T follicular helper cell (primary cell): ENCODE data around the gene POFUT1.

Source experiments
- DNase-seq: peaks from one replicate; pipeline ENCODE4 v3.0.0-alpha.2; 2020; ENCODE audit warnings: low read depth

Gene POFUT1

DNA sequence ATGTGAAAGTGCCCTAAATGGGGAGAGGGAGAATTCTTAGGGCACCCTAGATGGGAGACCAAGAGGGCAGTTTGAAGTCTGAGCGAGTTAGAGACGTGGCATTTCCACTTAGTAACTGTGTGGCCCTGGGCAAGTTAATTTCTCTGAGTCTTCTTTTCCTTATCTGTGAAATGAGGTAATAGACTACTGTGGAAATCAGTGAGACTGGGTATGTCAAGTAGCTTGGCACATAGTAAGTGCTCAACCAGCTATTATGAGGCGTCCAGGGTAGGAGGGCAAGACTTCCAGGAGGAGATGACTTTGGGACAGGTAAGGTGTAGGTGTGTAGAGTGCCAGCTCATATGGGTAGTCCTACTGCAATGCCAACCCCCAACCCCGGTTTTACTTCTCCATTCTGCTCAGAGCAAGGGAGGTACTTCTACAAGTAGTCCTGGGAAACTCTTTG is 70.5 kb downstream of the POFUT1 start:
- DNase-seq = no peak

DNA sequence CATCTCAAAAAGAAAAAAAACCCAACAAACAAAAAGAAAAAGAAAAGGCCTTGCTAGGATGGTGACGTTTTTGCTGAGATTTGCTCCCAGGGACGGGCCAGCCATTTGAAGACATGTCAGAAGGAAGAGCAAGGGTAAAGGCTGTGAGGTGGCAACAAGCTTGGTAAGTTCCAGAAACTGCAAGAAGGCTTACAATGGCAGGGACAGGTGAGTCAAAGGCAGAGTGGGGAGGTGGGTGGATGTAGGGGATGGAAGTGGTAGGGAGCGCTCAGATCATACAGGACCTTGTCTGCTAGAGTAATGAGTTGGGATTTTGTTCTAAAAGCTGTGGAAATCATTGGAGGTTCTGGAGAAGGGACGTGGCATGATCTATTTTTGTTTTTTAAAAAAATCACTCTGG is 74.0 kb downstream of the POFUT1 start:
- DNase-seq = no peak

DNA sequence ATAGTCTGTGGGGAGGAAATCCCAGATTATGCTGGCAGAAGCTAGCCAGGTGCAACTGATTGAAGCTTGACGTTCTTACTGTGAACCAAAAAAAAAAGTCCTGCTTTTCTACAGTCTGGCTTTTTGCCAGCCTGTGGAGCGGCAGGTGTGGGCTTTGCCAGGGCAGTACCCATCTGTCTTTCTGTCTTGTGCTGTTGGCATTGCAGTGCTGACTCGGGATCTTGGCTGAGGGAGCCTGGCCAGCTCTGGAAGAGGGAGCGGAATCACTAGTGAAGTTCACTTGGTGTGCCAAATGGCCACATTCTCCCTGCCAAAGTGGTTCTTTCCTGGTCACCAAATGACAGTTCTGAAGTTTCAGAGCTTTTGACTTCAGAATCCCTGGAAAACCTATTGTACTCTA is 74.8 kb downstream of the POFUT1 start:
- no peak for DNase-seq

DNA sequence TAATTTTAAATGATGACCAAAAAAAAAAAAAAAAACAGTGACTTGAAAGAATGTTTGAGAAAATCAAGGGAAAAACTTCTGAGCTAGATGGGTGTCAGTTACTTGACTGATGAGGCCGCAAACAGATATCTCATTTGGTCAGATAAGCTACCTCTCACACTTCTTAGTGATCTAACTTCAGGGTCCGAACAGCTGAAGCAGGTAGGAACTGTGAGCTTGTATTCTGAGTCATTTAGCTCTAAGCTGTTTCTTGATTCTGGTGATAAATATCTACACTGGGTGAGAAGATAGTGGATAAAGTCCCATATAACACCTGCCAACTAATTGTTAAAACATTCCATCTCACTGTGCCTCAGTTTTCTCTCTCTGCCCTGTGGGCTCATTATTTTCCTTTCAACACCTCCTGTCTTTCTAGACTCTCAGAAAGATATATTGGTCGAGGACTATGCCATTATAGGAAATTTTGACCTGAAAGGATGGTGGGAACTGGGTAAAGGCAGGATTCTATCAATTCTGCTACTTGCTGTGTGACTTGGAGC is 77.5 kb downstream of the POFUT1 start:
- DNase-seq = no peak

DNA sequence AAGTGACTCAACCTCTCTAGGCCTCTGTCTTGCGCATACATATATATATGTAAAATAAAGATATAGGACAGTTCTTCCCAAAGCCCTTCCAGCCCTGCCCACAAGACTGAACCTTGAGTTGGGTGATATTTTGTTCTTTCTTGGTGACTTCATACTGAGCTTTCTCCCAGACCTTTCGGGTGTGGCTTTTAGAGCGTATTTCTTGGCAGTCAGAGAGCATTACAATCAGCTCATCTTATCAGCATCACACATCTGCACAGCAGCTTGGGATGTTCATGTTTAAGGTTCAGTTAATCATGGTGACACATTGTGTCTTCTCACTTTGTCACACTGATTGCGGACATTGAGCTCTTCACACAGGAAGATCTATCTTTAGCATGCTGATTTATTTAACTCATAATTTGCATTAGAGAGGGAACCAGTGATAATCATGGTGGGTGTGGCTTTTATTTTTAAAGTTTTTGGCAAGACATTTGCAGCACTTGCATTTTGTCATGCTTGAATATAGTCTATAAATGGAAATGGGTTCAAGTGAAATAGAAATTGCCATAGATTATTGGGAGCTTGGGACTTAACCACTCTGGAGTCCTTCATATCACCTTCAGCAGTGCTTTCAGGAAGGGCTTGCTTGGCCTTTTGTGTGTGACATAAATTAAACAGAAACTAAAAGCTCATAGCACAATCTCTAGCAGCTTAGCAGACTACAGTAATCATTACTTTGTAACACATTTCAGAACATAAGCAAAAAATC is 78.1 kb downstream of the POFUT1 start:
- DNase-seq = no peak

DNA sequence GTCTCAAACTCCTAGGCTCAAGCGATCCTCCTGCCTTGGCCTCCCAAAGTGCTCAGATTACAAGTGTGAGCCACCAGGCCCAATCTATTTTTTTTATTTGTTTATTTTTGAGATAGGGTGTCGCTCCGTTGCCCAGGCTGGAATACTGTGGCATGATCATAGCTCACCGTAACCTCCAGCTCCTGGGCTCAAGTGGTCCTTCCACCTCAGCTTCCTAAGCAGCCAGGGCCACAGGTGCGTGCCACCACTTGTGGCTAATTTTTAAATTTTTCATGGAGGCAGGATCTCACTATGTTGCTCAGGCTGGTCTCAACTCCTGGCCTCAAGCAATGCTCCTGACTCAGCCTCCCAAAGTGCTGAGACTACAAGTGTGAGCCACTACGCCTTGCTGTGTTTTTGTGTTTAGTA is 79.6 kb downstream of the POFUT1 start:
- DNase-seq = no peak
